GM23248 (cell line): ENCODE measurements around the gene PCLO.

ENCODE experiments used
- EZH2 ChIP-seq: fragments of 200-600 bp; sonication (generic); IDR thresholded peaks from 2 replicates; pipeline ENCODE4 v1.6.1; 2018; ENCODE audit warnings: antibody characterized with exemption, mild to moderate bottlenecking; ENCODE audit not compliant: insufficient read depth, poor library complexity, severe bottlenecking
- EZH2phosphoT487 ChIP-seq: fragments of 200-600 bp; sonication (generic); IDR thresholded peaks from 2 replicates; pipeline ENCODE4 v1.6.1; 2018; ENCODE audit warnings: antibody characterized with exemption, moderate library complexity, mild to moderate bottlenecking, low read depth; ENCODE audit not compliant: insufficient read depth

DNA sequence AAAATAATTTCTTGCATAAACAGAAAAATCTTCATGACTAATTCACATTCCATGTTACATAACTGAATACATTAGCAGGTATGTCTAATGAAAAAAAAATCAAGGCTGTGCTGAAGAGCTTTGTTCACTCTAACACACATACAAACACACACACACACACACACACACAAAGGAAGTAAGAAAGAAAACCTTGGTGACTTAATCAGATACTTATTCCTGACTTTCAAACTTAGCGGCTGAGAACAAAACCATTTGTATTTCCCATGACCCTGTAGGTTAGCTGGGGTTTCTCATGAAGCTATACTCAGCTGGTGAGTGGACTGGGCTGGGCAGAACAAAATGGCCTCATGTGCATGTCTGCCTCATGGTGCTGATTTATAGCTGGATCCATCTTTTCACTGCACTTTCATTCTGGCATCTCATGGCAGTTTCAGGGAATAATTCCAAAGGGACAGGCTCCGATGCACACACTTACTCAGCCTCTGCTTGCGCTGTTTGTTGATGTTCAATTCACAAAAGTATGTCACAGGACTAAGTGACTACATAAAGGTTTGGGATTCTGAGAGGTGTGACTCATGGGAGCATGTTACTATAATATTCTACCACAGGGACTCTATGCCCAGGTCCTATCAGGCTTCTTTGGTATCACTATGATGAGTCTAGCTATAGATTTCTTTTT lies 161.2 kb downstream of the PCLO start:
- no peak for TF ChIP-seq EZH2phosphoT487
- TF ChIP-seq EZH2 = no peak
